ENCODE data around the gene STMN3.
"Not testable (repeated sequence)": the region's sequence is repeated elsewhere in the genome, so short reads cannot be mapped to it uniquely, and the experiment has no call there.

STMN3 gene

GRCh38 chr20:63678667-63679465 lies 25.6 kb upstream of the STMN3 start:
- peak overlapping the region; percentile 89 for H3K27ac ChIP-seq
- no peak for DNase-seq (ENCODE audit: low spot score)
- CTCF ChIA-PET = interaction anchor here (0.5 to 0.7 kb wide), 2 partner anchors 10 to 318 kb away, joined by 3 read pairs; no protein-coding TSS in a partner anchor
- POLR2A ChIA-PET (ENCODE audit: low non-redundant PET) = no interaction called here
- TF ChIP-seq CTCF (conservative IDR thresholded peaks at IDR 0.05; ENCODE audit: low read depth) = no peak

DNA sequence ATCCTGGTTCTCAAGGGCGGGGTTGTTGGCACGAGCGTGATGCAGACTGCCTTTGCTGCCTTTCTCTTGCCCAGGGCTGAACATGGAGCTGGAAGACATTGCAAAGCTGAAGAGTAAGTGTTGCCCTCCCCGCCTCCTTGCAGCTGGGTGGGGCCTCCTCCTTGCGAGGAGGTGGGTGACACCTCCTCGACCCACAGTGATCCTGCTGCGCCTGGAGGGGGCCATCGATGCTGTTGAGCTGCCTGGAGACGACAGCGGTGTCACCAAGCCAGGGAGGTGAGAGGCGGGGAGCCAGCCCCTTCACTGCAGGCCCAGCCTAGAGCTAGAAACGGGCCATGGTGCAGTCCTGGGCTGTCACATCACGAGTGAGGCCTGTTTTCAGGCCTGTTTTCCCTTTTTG lies 24.8 kb upstream of the STMN3 start:
- peak overlapping the region; percentile 48 for H3K27ac ChIP-seq
- no peak for DNase-seq (ENCODE audit: low spot score)
- POLR2A ChIA-PET (ENCODE audit: low non-redundant PET) = no interaction called here
- TF ChIP-seq CTCF (conservative IDR thresholded peaks at IDR 0.05; ENCODE audit: low read depth) = no peak
- CTCF ChIA-PET = interaction anchor here (0.5 to 0.6 kb wide), 2 partner anchors 71 to 319 kb away, joined by 3 read pairs; no protein-coding TSS in a partner anchor

GRCh38 chr20:63675681-63676368 lies 22.6 kb upstream of the STMN3 start:
- ChIA-PET POLR2A (ENCODE audit: low non-redundant PET) (no interaction called here), CTCF (interaction anchor here (0.6 to 0.7 kb wide), 2 partner anchors 139 to 449 kb away, joined by 3 read pairs; partner anchors contain the start of gene PTK6)
- no peak for DNase-seq (ENCODE audit: low spot score)
- H3K27ac ChIP-seq = no peak overlapping the region
- TF ChIP-seq CTCF (conservative IDR thresholded peaks at IDR 0.05; ENCODE audit: low read depth) = no peak

- TF ChIP-seq CTCF (conservative IDR thresholded peaks at IDR 0.05; ENCODE audit: low read depth) = no peak
- POLR2A ChIA-PET (ENCODE audit: low non-redundant PET) = no interaction called here
- H3K27ac ChIP-seq = peak overlapping the region; percentile 9
- no peak for DNase-seq (ENCODE audit: low spot score)
- CTCF ChIA-PET = no interaction called here
These were observed 20.7 kb upstream of the STMN3 start for GRCh38 chr20:63673951-63674350.

GRCh38 chr20:63672666-63673065 lies 19.4 kb upstream of the STMN3 start:
- DNase-seq (ENCODE audit: low spot score) = no peak
- ChIA-PET POLR2A (ENCODE audit: low non-redundant PET) (no interaction called here), CTCF (no interaction called here)
- H3K27ac ChIP-seq = peak overlapping the region; percentile 15
- TF ChIP-seq CTCF (conservative IDR thresholded peaks at IDR 0.05; ENCODE audit: low read depth) = no peak

DNA sequence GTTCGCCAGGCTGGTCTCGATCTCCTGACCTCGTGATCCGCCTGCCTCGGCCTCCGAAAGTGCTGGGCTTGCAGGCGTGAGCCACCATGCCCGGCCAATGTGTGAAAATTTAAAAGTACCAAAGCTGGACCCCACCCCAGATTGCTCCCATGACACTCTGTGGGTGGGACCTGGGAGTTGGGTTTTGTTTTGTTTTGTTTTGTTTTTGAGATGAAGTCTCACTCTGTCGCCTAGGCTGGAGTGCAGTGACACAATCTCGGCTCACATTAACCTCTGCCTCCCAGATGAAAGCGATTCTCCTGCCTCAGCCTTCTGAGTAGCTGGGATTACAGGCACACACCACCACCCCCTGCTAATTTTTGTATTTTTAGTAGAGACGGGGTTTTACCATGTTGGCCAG lies 18.5 kb upstream of the STMN3 start:
- H3K27ac ChIP-seq = peak overlapping the region; percentile 15
- POLR2A ChIA-PET (ENCODE audit: low non-redundant PET) = interaction anchor here (1.1 kb wide), 1 partner anchor 12 kb away, joined by 3 read pairs; no protein-coding TSS in a partner anchor
- CTCF ChIA-PET; DNase-seq (ENCODE audit: low spot score): not testable (repeated sequence)
